NCI-H2107 treated with DMSO at 0.1 percent for 48 hours (cell line): ENCODE data around the gene RWDD1.
A peak's percentile ranks its signal among the peaks of the same experiment; 100 is the strongest.

Source experiments
- DNase-seq: peaks from one replicate; lab custom pipeline; 2025; ENCODE audit not compliant: unreplicated experiment; lab: John Stamatoyannopoulos, UW

RWDD1 gene, protein sequence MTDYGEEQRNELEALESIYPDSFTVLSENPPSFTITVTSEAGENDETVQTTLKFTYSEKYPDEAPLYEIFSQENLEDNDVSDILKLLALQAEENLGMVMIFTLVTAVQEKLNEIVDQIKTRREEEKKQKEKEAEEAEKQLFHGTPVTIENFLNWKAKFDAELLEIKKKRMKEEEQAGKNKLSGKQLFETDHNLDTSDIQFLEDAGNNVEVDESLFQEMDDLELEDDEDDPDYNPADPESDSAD

GRCh38 chr6:116570856-116571682 lies at the start of gene RWDD1:
Gene RWDD1, plus strand, starts transcription at chr6:116571504. Its CDS starts 79 bp downstream, at chr6:116571583.
- peak; percentile 95 for DNase-seq

- no peak for DNase-seq
Measured at GRCh38 chr6:116522896-116523295, 48.4 kb upstream of the RWDD1 start.

DNA sequence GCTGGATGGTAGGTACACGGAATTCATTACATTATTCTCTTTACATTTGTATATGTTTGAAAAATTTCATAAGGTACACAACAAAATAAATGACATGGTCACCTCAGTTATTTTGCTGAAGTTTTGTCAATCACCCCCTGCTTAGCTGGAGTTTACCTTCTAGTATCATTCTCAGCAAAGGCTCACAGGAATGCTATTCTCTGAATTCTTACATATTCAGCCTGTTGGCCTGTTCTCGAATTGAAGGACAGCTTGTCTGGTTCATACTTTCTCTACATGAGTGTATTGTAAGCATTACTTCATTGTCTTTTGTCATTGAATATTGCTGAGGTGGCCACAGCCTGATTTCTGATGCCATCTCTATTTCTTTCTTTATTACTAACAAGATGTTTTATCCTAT lies 47.1 kb upstream of the RWDD1 start:
- no peak for DNase-seq

DNA sequence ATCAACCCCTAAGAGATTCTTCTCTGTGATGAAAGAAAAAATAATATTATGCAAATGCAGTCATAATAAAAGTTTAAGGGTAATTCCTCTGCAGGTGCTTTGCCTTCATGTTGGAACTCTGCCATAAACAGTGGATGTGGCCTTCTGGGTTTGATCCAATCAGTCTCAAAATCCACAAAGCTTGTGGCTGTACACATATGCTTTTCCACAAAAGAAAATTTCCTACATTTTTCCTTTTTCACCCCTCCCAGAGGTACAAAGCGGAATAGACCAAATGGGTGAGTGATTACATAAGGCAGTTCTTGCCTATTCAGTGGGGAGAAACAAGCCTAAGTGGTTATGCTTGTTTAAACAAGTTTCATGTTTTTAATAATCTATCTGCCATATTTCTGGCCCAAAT lies 43.2 kb upstream of the RWDD1 start:
- DNase-seq = no peak

DNA sequence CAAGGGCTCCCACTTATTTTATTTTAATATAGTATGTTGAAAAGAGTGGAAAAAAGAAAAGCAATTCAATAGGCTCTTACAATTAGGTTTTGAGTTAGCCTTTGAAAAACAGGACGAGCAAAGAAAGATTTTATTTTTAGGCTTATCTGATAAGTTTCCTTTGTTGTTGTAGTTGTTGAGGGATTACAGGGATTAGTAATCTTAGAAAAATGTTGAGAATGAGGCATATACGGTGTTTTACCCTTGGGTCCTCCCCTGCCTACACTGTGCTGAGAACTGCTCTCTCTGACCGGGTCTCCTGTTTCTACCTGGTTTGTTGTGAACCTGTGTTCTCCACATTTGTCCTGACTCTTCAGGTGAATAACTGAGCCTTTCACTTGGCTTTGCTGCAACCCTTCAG lies 42.5 kb upstream of the RWDD1 start:
- DNase-seq = no peak

GRCh38 chr6:116529466-116530290 lies 41.6 kb upstream of the RWDD1 start:
- DNase-seq = no peak

- DNase-seq = peak; percentile 87
Measured at GRCh38 chr6:116530436-116530835, 40.9 kb upstream of the RWDD1 start.

GRCh38 chr6:116531675-116532570 lies 39.4 kb upstream of the RWDD1 start:
- DNase-seq = peak; percentile 39

GRCh38 chr6:116533233-116533957 lies 37.9 kb upstream of the RWDD1 start:
- DNase-seq = no peak

DNA sequence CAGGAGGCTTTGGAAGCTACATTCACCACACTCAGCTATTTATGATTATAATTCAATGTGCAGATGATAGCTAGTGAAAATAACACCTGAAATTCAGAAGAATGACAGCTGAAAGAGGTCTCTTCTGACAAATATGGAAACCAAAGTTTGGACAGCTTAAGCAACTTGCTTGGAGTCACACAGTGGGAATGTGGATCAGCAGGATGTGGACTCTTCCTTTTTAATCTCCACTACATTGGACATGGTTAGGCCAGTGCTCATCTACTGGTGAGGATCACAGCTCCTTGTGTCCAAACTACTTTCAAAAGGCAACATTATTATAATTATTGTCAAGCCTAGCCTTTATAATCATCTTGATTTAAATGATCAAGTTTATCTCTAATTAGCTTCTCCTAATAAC lies 36.2 kb upstream of the RWDD1 start:
- DNase-seq = no peak

- peak; percentile 20 for DNase-seq
Measured at GRCh38 chr6:116536216-116536621, 35.1 kb upstream of the RWDD1 start.

GRCh38 chr6:116542426-116542825 lies 28.9 kb upstream of the RWDD1 start:
- DNase-seq = no peak

GRCh38 chr6:116543149-116543548 lies 28.2 kb upstream of the RWDD1 start:
- DNase-seq = no peak

GRCh38 chr6:116545651-116546050 lies 25.7 kb upstream of the RWDD1 start, which contains the start of gene TRAPPC3L:
Gene TRAPPC3L, minus strand, starts transcription at chr6:116545684. Its CDS starts 170 bp downstream, at chr6:116545514.
- no peak for DNase-seq

GRCh38 chr6:116547358-116547757 lies 23.9 kb upstream of the RWDD1 start:
- DNase-seq = no peak

DNA sequence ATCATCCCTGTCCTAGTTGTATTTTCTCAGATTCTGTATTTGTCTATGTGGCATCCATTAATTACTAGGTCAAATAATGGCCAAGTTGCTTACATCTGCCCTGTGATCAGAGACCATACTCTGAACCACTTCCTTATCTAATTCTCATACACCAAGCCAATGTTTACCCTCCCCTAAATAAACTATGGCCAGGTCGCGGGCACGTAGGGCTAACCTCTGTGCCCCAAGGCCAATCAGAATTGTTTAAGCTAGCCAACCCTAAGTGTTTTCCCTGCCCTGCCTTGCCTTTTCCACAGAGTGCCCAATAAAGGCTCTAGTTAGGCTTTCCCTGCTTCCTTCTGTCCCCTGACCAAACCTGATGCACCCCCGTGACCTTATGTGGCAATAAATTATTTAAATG lies 20.5 kb upstream of the RWDD1 start:
- DNase-seq = no peak

DNA sequence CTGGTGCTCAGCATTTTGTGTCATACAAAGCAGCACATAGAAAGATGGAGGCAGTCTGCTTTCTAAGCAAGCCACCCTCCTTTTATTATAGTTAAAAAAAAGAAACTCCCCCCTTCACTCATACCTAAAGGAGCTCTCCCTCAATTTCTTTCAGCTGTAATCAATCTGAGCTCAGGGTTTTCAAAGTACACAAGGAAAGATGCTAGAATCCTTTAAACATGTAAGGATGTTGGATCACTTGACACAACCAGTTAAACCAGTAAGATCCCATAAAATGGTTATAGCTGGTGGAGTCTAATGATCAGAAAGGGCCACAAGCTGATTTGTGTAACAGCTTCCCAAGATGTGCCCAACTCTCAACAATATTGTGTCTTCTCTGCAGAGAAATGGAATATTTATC lies 17.9 kb upstream of the RWDD1 start, which contains the start of gene CALHM4:
Gene CALHM4, plus strand, starts transcription at position 301 of the 400 bp plus-strand sequence. Its CDS starts 43 bp downstream, at position 344.
- no peak for DNase-seq

GRCh38 chr6:116556065-116556464 lies 15.2 kb upstream of the RWDD1 start:
- DNase-seq = no peak

DNA sequence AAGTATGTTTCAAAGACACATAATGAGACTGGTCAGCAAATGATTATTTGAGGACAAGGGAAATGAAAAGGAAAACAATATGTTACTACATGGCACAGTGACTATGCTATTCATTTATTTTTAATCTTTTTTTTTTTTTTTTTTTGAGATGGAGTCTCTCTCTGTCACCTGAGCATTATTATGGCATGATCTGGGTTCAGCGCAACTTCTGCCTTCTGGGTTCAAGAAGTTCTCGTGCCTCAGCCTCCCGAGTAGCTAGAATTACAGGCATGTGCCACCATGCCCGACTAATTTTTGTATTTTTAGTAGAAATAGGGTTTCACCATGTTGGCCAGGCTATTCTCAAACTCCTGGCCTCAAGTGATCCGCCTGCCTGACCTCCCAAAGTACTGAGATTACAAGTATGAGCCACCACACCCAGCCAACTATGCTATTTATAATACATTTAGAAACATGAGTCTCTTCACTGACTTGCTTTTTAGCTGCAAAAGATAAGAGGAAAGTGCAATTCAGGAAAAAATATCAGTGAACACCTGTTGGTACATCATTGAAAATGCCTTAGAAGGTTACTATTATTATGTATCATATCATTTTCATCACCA lies 14.4 kb upstream of the RWDD1 start:
- DNase-seq = no peak
